PC-9 (cell line): ENCODE measurements around the gene HUS1. TPM values are rescaled to one million over a fixed set of nuclear protein-coding genes. Genes with fewer than 3 reads are reported as not detected.

ENCODE experiments used
- BruUV-seq: library from RNA; stranded (reverse); fragments of 400-500 nt; replicated peaks from 2 replicates; lab custom pipeline; 2021; lab: Mats Ljungman, UMichigan
- CTCF ChIA-PET: fragments of 300-600 bp; sonication (Branson Sonifier 250); formaldehyde crosslinking; loops from one replicate; lab custom pipeline; 2022; ENCODE audit warnings: antibody characterized with exemption; lab: Charles Lee
- POLR2A ChIA-PET: fragments of 300-600 bp; sonication (Branson Sonifier 250); formaldehyde crosslinking; loops from one replicate; lab custom pipeline; 2022; ENCODE audit warnings: antibody characterized with exemption; ENCODE audit not compliant: unreplicated experiment; lab: Charles Lee
- DNase-seq, 2 experiments: peaks; one replicate each; pipeline versions ENCODE4 v3.0.0 to v3.0.0-alpha.2; 2015 to 2022; ENCODE audit warnings: mixed read lengths in 1 of 2
- H2AFZ ChIP-seq: fragments of 200-600 bp; sonication (generic); 2 replicates; pipeline ENCODE4 v1.8.1; 2017; ENCODE audit warnings: antibody characterized with exemption
- H3F3A ChIP-seq: fragments of 200-600 bp; sonication (generic); 2 replicates; pipeline ENCODE4 v1.8.1; 2017; ENCODE audit warnings: antibody characterized with exemption, mild to moderate bottlenecking, low read depth; ENCODE audit not compliant: insufficient read depth
- H3K27ac ChIP-seq: fragments of 200-600 bp; sonication (generic); 2 replicates; pipeline ENCODE4 v1.6.1; 2016; ENCODE audit warnings: mixed run types
- H3K27me3 ChIP-seq: fragments of 200-600 bp; sonication (generic); 2 replicates; pipeline ENCODE4 v1.6.1; 2016; ENCODE audit warnings: low read depth, mixed run types; ENCODE audit not compliant: insufficient read depth
- H3K36me3 ChIP-seq: fragments of 200-600 bp; sonication (generic); 2 replicates; pipeline ENCODE4 v1.6.1; 2016; ENCODE audit warnings: low read depth, mixed run types
- H3K4me1 ChIP-seq: fragments of 200-600 bp; sonication (generic); replicated peaks from 2 replicates; pipeline ENCODE4 v1.6.1; 2016; ENCODE audit warnings: mixed run types; ENCODE audit not compliant: insufficient read depth
- H3K4me2 ChIP-seq: fragments of 200-600 bp; sonication (generic); 2 replicates; pipeline ENCODE4 v1.6.1; 2017; ENCODE audit warnings: mixed run types
- H3K4me3 ChIP-seq: fragments of 200-600 bp; sonication (generic); 2 replicates; pipeline ENCODE4 v1.6.1; 2016; ENCODE audit warnings: mixed run types
- H3K79me2 ChIP-seq: fragments of 200-600 bp; sonication (generic); 2 replicates; pipeline ENCODE4 v1.6.1; 2017; ENCODE audit warnings: low read depth, mixed run types
- H3K9me2 ChIP-seq: fragments of 200-600 bp; sonication (generic); 2 replicates; pipeline ENCODE4 v1.8.1; 2017; ENCODE audit warnings: mild to moderate bottlenecking; ENCODE audit not compliant: insufficient read depth
- H3K9me3 ChIP-seq: fragments of 200-600 bp; sonication (generic); 2 replicates; pipeline ENCODE4 v1.8.1; 2016; ENCODE audit warnings: low read depth; ENCODE audit not compliant: insufficient read depth
- H4K20me1 ChIP-seq: fragments of 200-600 bp; sonication (generic); 2 replicates; pipeline ENCODE4 v1.8.1; 2017; ENCODE audit not compliant: insufficient read depth
- CTCF ChIP-seq: fragments of 200-600 bp; sonication (generic); conservative IDR thresholded peaks from 2 replicates; pipeline ENCODE4 v1.6.1; 2017; ENCODE audit warnings: mixed run types, antibody characterized with exemption, mild to moderate bottlenecking, moderate library complexity
- EZH2 ChIP-seq: fragments of 200-600 bp; sonication (generic); IDR thresholded peaks from 2 replicates; pipeline ENCODE4 v1.8.0; 2017; ENCODE audit warnings: antibody characterized with exemption, low read depth
- intact Hi-C: fragments of 100-400 bp; cut with micrococcal nuclease; formaldehyde crosslinking; loops from one replicate; pipeline ENCODE4 v1.10.0; 2022; ENCODE audit not compliant: unreplicated experiment
- total RNA-seq: library from RNA; stranded (reverse); gene quantifications from 2 replicates; pipeline ENCODE4 v1.2.3, GENCODE V29; 2021

Gene HUS1
- total RNA-seq, 1 experiment from 2014 or later = 43.5 TPM

- Histone ChIP-seq H3K27me3 (no peaks in the 10 kb centered on the region), H2AFZ (no peak overlapping the region), H3K27ac (peak overlapping the region; percentile 52), H3K4me2 (peak overlapping the region; percentile 39), H4K20me1 (no peaks in the 10 kb centered on the region), H3K36me3 (0 out of 2 replicates have a peak, but pooled peaks cover 2% of the 10 kb centered on the region), H3F3A (peaks cover 26% of the 10 kb centered on the region), H3K9me3 (no peaks in the 10 kb centered on the region), H3K79me2 (no peaks in the 10 kb centered on the region), H3K4me1 (peaks cover 26% of the 10 kb centered on the region), H3K4me3 (no peak overlapping the region), H3K9me2 (no peaks in the 10 kb centered on the region)
- no peak for TF ChIP-seq EZH2
- no peak for TF ChIP-seq CTCF
- no TSS peak for BruUV-seq
- ChIA-PET CTCF (interaction anchor here (0.6 to 1.0 kb wide), 3 partner anchors 37 to 323 kb away, joined by 3 to 5 read pairs (median 4); no protein-coding TSS in a partner anchor), POLR2A (interaction anchor here (0.5 to 0.6 kb wide), 3 partner anchors 107 to 380 kb away, joined by 3 to 10 read pairs (median 3); no protein-coding TSS in a partner anchor)
- peak; percentile 64 to 65 for DNase-seq
- intact Hi-C loops = no loop called here
These were observed 28.7 kb downstream of the HUS1 start for GRCh38 chr7:47950714-47951113.

GRCh38 chr7:47949703-47950102 is 29.7 kb downstream of the HUS1 start:
- H3K9me3 ChIP-seq = no peaks in the 10 kb centered on the region
- POLR2A ChIA-PET = no interaction called here
- peaks cover 20% of the 10 kb centered on the region for H3F3A ChIP-seq
- H3K36me3 ChIP-seq = no peaks in the 10 kb centered on the region
- no peak overlapping the region for H3K27ac ChIP-seq
- no peaks in the 10 kb centered on the region for H3K27me3 ChIP-seq
- no TSS peak for BruUV-seq
- CTCF ChIA-PET = no interaction called here
- no peak overlapping the region for H2AFZ ChIP-seq
- TF ChIP-seq CTCF (no peak), EZH2 (no peak)
- H3K4me1 ChIP-seq = peaks cover 26% of the 10 kb centered on the region
- H3K79me2 ChIP-seq = no peaks in the 10 kb centered on the region
- no peaks in the 10 kb centered on the region for H3K9me2 ChIP-seq
- no peak overlapping the region for H3K4me2 ChIP-seq
- no peaks in the 10 kb centered on the region for H4K20me1 ChIP-seq
- intact Hi-C loops = loop anchor here (5.0 to 10.0 kb wide), 3 partner anchors 125 to 928 kb away; no protein-coding TSS in a partner anchor
- H3K4me3 ChIP-seq = no peak overlapping the region
- no peak for DNase-seq

GRCh38 chr7:47948141-47948790 is 31.1 kb downstream of the HUS1 start, which contains the start of gene PKD1L1:
Gene PKD1L1 (minus strand): TSS chr7:47948466. CDS start chr7:47948440, 26 bp downstream.
- Histone ChIP-seq H3K27ac (no peak within 1 kb of the TSS), H3K9me2 (no peaks in the 10 kb centered on the region), H3K27me3 (no peaks in the 10 kb centered on the region), H3K36me3 (no peaks in the 10 kb centered on the region), H2AFZ (no peak within 1 kb of the TSS), H3K9me3 (no peaks in the 10 kb centered on the region), H3K4me2 (no peak within 1 kb of the TSS), H3K4me1 (peaks cover 26% of the 10 kb centered on the region), H3K79me2 (no peaks in the 10 kb centered on the region), H4K20me1 (no peaks in the 10 kb centered on the region), H3K4me3 (no peak within 1 kb of the TSS), H3F3A (peaks cover 20% of the 10 kb centered on the region)
- BruUV-seq = no TSS peak
- ChIA-PET POLR2A (no interaction called here), CTCF (interaction anchor here (0.5 kb wide), 1 partner anchor 144 kb away, joined by 6 read pairs; no protein-coding TSS in a partner anchor)
- TF ChIP-seq CTCF = no peak
- TF ChIP-seq EZH2 = no peak
- DNase-seq = no peak
- intact Hi-C loops = loop anchor here (5.0 to 10.0 kb wide), 3 partner anchors 123 to 929 kb away; no protein-coding TSS in a partner anchor
